Fibroblast of the aortic adventitia (primary cell): ENCODE data around the gene SLX9. TPM values are rescaled to one million over a fixed set of nuclear protein-coding genes. Genes with fewer than 3 reads are reported as not detected.

Experiments
- DNase-seq: peaks from one replicate; pipeline ENCODE4 v3.0.0-alpha.2; 2010; ENCODE audit warnings: low read depth
- H3K4me3 ChIP-seq: 2 replicates; pipeline ENCODE4 v1.5.1; 2011; ENCODE audit warnings: low read depth, mild to moderate bottlenecking, control low read depth, low read length, moderate library complexity
- total RNA-seq: library from RNA; depleted of rRNA; stranded (reverse); fragments of >200 nt; gene quantifications from 2 replicates; pipeline ENCODE4 v1.2.3, GENCODE V29; 2012; ENCODE audit warnings: low replicate concordance
- TF ChIP-seq, protein P1 (sequence below): IDR thresholded peaks from 2 replicates; pipeline ENCODE4 v1.5.1; 2011; ENCODE audit warnings: mild to moderate bottlenecking, low read length, control low read depth, inconsistent platforms; ENCODE audit not compliant: insufficient read depth

SLX9 gene
- total RNA-seq, 1 donor: 6.0 TPM

DNA sequence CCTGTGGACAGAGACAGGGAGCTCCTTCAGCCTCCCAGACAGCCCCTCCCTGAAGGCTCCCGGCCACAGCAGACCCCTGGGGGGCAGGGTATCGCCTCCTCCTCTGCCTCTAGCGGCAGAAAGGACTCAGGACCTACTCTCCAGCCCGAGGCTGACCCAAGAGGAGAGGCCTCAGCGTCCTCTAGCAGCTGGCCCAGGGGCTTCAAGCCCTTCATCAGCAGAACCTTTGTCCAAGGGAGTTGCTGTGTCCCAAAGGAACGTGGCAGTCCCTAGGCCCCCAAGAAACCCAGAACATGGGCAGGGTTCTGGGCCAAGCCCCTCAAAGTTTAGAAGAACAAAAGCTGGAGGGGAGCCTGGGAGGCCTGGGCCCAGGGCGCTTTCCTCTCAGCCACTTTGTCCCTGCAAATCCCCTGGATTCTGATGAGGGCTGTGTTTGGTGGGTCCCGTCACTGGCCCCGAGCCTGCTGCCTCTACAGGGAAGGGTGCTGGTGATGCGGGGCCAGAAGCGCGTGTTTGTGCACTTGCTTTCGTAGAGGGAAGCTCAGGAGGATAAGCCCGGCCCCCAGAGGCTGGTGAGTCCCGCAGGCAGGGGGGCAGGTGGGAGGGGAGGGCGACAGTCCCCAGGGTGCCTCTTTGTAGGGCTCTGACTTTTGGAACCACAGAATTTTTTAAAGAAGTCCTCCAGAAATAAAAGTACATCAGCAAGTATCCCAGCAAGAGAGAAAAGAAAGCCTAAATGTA, 32.4 kb upstream of the SLX9 start:
- TF ChIP-seq, protein P1, sequence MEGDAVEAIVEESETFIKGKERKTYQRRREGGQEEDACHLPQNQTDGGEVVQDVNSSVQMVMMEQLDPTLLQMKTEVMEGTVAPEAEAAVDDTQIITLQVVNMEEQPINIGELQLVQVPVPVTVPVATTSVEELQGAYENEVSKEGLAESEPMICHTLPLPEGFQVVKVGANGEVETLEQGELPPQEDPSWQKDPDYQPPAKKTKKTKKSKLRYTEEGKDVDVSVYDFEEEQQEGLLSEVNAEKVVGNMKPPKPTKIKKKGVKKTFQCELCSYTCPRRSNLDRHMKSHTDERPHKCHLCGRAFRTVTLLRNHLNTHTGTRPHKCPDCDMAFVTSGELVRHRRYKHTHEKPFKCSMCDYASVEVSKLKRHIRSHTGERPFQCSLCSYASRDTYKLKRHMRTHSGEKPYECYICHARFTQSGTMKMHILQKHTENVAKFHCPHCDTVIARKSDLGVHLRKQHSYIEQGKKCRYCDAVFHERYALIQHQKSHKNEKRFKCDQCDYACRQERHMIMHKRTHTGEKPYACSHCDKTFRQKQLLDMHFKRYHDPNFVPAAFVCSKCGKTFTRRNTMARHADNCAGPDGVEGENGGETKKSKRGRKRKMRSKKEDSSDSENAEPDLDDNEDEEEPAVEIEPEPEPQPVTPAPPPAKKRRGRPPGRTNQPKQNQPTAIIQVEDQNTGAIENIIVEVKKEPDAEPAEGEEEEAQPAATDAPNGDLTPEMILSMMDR: no peak
- no peak for DNase-seq
- no peak overlapping the region for H3K4me3 ChIP-seq

DNA sequence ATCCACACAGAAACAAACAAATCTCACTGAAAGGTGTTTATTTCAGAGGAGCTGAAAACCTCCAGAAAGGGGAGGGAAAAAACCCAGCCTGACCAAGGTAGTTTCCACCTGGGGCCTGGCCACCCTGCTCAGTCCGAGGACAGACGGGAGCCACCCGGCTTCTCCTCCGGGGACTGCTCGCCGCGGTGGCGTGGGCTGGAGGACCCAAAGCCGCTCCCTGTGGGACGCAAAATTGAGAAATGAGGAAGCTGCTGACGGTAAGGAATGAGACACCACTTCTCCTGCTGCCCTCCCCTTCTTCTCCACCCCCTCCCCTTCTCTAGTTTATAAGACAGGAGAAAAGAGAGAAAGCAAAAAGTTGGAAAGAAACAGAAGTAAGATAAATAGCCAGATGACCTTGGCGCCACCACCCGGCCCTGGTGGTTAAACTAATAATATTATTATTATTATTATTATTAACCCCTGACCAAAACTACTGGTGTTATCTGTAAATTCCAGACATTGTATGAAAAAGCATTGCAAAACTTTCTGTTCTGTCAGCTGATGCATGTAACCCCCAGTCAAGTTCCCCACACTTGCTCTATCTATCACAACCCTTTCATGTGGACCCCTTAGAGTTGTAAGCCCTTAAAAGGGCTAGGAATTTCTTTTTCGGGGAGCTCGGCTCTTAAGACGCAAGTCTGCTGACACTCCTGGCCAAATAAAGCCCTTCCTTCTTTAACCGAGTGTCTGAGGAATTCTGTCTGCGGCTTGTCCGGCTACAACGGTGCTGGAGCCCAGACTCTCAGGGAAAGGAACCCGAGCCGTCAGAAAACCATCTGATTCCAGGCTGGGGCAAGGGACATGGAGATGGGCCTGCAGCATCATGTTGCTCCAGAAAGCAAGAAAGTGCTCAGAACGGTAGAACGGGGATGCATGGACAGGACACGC, 31.6 kb upstream of the SLX9 start:
- TF ChIP-seq, protein P1: no peak
- DNase-seq: peak; percentile 27
- no peak overlapping the region for H3K4me3 ChIP-seq

DNA sequence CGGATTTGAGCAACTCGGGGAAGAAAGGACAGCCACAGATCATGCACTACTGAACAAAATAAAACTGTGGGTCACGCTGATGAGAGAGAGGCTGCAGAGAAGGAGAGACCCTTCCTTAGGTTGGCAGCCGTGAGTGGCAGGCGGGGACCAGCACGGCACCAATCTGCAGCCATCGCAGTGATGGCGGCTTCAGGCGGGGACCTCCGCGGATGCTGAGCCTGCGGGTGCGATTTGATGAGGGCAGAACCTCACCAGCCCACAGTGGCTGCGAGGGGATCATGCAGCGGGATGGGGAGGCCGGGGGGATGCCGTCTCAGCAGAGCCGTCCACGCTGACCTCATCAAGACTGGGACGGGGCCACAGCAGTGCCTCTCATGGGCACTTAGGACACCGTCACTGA, 30.9 kb upstream of the SLX9 start:
- TF ChIP-seq, protein P1: no peak
- H3K4me3 ChIP-seq: no peak overlapping the region
- DNase-seq: no peak

DNA sequence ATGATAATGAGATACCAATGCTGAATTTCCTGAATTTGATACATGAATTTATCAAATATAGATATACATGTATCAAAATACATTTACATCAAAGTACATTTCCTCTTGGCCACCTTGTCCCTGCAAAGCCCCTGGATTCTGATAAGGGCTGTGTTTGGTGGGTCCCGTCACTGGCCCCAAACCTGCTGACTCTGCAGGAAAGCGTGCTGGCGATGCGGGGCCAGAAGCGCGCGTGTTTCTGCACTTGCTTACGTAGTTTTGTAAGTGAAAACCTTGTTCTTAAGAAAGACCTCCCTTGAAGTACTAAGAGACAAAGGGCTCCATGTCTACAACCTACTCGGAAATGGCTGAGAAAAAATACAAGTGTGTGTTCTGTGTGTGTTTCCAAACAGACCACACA, 30.1 kb upstream of the SLX9 start:
- no peak overlapping the region for H3K4me3 ChIP-seq
- TF ChIP-seq, protein P1: no peak
- DNase-seq: no peak

DNA sequence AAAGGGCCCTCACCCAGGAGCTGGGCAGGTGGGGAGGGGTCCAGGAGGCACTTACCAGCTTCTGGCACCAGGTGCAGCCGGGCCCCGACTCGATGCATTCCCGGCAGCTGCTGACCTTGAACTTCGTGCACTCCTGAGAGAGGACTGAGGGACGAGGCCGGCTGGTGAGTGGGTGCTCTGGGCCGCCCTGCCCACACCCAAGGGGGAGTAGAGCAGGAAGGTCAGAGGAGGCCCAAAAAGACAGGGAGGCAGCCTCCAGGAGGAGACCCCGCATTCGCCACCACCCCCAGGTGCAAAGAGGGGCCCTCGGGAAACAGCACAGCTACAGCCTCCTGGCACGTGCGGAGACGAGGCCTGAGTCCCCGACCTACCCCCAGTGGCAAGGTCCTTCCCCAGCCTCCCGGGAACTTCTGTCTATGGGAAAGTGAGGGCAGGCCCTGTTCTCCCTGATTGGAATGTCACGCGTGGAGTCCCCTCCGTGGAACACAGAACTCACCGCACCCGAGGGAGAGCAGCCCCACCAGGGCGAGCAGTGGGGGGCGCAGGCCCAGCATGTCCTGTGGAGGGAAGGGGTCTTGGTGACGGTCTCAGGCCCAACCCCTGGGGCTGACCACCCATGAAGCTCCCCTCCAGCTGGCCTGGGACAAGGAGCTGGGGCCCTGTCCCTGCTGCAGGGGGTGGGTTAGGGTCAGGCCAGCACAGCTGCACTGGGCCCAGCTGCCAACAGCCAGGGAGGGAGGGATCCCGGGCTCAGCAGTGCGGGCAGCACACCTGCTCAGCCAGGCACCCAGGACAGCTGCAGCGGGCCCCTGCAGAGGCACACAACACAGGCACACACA, 29.4 kb upstream of the SLX9 start:
- TF ChIP-seq, protein P1: no peak
- no peak overlapping the region for H3K4me3 ChIP-seq
- no peak for DNase-seq

DNA sequence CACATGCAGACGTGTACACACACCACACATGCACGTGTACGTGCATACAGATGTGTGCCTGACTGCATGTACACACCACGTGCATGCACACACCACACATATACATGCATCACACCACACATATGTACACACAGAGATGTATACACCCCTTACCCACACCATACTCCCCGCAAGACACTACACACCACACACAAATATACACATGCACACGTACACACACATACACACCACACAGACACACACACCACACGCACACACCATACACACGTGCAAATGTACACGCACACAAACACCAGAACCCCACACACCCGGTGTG, 28.8 kb upstream of the SLX9 start:
- TF ChIP-seq, protein P1: no peak
- DNase-seq: no peak
- H3K4me3 ChIP-seq: no peak overlapping the region
